Fibroblast of lung (primary cell): ENCODE data around the gene GPC6.

Experiments used
- EZH2 ChIP-seq: IDR thresholded peaks from 2 replicates; pipeline ENCODE4 v1.5.1; 2012; ENCODE audit warnings: low read length, control low read depth, mild to moderate bottlenecking; ENCODE audit errors: missing control alignments
- TF ChIP-seq, protein P1 (sequence below), 2 donors: IDR thresholded peaks in 1 of 2; conservative IDR thresholded peaks in 1 of 2; 1 replicate in 1 of 2; 2 replicates in 1 of 2; pipeline ENCODE4 v1.5.1; 2011 to 2012; ENCODE audit warnings: low read length in 2 of 2, control low read depth in 1 of 2, inconsistent platforms in 1 of 2, low read depth in 1 of 2, mild to moderate bottlenecking in 1 of 2

DNA sequence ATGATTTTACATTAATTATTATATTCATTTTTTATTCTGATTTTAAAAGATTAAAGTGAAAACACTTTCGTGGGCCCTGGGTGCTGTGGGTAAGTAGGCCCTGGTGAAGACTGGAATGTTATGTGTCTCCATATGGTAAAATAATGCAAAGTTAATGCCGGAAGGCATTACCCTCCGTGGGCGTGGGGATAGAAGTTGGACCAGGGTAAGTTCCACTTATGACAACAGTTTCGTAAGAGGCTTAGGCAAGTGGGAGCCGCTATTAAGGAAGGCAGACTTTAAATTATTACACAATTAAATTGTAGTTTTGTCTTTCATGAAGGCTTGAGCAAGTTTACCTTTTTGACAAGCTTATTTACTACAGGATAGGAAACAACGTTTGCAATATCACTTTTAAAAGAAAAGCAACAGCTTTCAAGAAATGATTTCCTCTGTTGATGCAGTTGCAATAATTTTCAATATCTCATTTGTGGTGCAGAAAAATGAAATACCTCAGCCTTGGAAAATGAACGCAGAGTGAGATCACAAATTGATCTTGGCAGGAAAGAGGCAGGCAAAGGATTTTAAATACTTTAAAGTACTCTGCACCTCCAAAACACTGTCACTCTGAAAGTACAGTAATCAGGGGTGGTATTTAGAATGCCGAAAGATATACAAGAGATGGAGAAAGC is 942.3 kb downstream of the GPC6 start:
- TF ChIP-seq, protein P1, sequence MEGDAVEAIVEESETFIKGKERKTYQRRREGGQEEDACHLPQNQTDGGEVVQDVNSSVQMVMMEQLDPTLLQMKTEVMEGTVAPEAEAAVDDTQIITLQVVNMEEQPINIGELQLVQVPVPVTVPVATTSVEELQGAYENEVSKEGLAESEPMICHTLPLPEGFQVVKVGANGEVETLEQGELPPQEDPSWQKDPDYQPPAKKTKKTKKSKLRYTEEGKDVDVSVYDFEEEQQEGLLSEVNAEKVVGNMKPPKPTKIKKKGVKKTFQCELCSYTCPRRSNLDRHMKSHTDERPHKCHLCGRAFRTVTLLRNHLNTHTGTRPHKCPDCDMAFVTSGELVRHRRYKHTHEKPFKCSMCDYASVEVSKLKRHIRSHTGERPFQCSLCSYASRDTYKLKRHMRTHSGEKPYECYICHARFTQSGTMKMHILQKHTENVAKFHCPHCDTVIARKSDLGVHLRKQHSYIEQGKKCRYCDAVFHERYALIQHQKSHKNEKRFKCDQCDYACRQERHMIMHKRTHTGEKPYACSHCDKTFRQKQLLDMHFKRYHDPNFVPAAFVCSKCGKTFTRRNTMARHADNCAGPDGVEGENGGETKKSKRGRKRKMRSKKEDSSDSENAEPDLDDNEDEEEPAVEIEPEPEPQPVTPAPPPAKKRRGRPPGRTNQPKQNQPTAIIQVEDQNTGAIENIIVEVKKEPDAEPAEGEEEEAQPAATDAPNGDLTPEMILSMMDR (conservative IDR thresholded peaks at IDR 0.05 in 1 of 2, IDR thresholded peaks at IDR 0.05 in 1 of 2; ENCODE audit: low read depth in 1 of 2, low read length in 2 of 2) = no peak
- no peak for TF ChIP-seq EZH2
